GM12872 (cell line): Measurements from ENCODE around the gene UBTD2.

ENCODE experiments used
- CTCF ChIP-seq: IDR thresholded peaks from 3 replicates; pipeline ENCODE4 v1.5.1; 2011; ENCODE audit warnings: low read depth, mild to moderate bottlenecking, low read length, moderate library complexity; ENCODE audit not compliant: insufficient read depth

Gene UBTD2

GRCh38 chr5:172185096-172185461 is 98.5 kb downstream of the UBTD2 start:
- TF ChIP-seq CTCF = no peak

GRCh38 chr5:172183881-172184280 is 99.7 kb downstream of the UBTD2 start:
- TF ChIP-seq CTCF = no peak

GRCh38 chr5:172182291-172182690 is 101.3 kb downstream of the UBTD2 start:
- TF ChIP-seq CTCF = no peak

- no peak for TF ChIP-seq CTCF
These were observed 102.6 kb downstream of the UBTD2 start for GRCh38 chr5:172180936-172181335.

- no peak for TF ChIP-seq CTCF
These were observed 104.3 kb downstream of the UBTD2 start for GRCh38 chr5:172178991-172179989.

- TF ChIP-seq CTCF = no peak
These were observed 105.1 kb downstream of the UBTD2 start for GRCh38 chr5:172178301-172178987.

- TF ChIP-seq CTCF = no peak
These were observed 106.4 kb downstream of the UBTD2 start for GRCh38 chr5:172177176-172177575.
